ENCODE measurements around the gene HTR1B.

Gene HTR1B

DNA sequence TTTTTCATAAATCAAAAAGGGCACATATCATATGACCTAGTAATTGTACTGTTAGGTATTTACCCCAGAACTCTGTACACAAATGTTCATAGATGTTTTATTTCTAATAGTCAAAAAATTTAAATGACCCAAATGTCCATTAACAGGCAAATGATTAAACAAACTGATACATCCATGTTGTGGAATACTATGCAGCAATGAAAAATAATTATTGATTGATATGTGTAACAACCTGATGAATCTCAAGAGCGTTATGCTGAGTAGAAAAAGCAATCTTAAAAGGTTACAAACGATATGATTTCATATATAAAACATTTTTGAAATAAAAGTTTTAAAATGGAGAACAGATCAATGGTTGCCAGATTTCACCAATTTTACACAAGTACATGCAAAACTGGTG lies 18.1 kb downstream of the HTR1B start:
- Histone ChIP-seq H3K4me1 (no peaks in the 10 kb centered on the region), H3K4me2 (ENCODE audit: low read length) (no peak overlapping the region), H3K4me3 (ENCODE audit: low read depth, low read length) (no peak overlapping the region), H3K79me2 (no peaks in the 10 kb centered on the region), H3K27ac (no peak overlapping the region), H3K9ac (no peak overlapping the region), H2AFZ (no peak overlapping the region), H3K9me3 (ENCODE audit: control insufficient read depth, low read length) (no peaks in the 10 kb centered on the region), H3K36me3 (ENCODE audit: control insufficient read depth, insufficient read depth, low read length) (no peaks in the 10 kb centered on the region), H3K27me3 (ENCODE audit: control insufficient read depth, insufficient read depth, low read length) (no peaks in the 10 kb centered on the region)
- TF ChIP-seq, protein P1, sequence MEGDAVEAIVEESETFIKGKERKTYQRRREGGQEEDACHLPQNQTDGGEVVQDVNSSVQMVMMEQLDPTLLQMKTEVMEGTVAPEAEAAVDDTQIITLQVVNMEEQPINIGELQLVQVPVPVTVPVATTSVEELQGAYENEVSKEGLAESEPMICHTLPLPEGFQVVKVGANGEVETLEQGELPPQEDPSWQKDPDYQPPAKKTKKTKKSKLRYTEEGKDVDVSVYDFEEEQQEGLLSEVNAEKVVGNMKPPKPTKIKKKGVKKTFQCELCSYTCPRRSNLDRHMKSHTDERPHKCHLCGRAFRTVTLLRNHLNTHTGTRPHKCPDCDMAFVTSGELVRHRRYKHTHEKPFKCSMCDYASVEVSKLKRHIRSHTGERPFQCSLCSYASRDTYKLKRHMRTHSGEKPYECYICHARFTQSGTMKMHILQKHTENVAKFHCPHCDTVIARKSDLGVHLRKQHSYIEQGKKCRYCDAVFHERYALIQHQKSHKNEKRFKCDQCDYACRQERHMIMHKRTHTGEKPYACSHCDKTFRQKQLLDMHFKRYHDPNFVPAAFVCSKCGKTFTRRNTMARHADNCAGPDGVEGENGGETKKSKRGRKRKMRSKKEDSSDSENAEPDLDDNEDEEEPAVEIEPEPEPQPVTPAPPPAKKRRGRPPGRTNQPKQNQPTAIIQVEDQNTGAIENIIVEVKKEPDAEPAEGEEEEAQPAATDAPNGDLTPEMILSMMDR (IDR thresholded peaks at IDR 0.05) = no peak

DNA sequence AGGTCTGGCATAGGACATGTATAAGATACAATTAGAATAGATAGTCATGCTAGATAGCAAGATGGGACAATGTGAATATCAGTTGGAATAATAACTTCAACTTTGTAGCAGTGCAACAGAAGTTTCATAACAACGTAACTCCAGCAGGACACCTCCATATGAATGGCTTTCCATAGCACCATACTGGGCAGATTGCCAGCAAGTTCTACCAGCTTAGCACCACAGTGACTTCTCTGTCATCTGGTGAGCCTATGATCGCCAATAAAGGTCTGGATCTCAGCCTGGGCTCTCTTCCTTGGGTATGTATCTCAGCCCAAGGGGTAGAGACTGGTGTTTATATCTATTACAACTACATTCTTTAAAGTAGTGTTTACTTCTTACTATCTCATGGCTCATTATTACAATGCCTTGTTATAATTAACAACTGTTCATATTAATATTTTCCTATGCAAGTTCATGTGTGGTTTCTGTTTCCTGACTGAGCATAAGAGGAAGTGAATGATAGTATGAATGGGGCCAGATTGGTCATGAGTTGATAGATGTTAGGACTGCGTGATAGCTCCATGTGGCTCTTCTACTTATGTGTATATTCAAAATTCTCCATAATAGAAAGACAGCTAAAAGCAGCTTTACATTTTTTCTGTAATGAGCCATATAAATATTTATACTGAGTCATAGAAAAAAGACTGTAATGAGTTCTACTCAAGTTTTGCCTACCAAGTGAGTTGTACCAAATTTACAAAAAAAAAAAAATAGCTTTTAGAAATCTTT lies 22.9 kb downstream of the HTR1B start:
- Histone ChIP-seq H3K9ac (no peak overlapping the region), H3K4me1 (no peaks in the 10 kb centered on the region), H3K9me3 (ENCODE audit: control insufficient read depth, low read length) (no peaks in the 10 kb centered on the region), H3K27ac (no peak overlapping the region), H3K4me2 (ENCODE audit: low read length) (no peak overlapping the region), H3K36me3 (ENCODE audit: control insufficient read depth, insufficient read depth, low read length) (no peaks in the 10 kb centered on the region), H3K79me2 (no peaks in the 10 kb centered on the region), H3K27me3 (ENCODE audit: control insufficient read depth, insufficient read depth, low read length) (no peaks in the 10 kb centered on the region), H3K4me3 (ENCODE audit: low read depth, low read length) (no peak overlapping the region), H2AFZ (no peak overlapping the region)
- TF ChIP-seq, protein P1 (IDR thresholded peaks at IDR 0.05) = no peak

DNA sequence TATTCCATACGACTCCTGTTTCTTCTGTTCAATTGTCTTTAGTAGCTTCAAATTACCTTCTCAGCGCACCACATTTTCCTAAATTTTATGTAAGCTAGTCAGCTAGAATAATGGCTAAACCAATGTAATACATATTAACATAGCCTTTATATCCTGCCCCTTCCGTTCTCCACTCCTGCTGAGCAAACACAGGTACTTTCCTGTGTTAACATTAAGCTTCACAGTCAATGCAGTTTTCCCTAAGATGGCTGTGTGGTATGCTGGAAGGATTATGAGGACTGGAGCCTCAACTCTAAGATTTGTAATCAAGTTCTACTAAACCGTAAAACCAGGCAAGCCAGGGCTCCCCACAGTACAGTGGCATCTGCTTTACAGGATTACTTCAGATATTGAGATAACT lies 29.4 kb downstream of the HTR1B start:
- no peak overlapping the region for H3K4me3 ChIP-seq (ENCODE audit: low read depth, low read length)
- no peaks in the 10 kb centered on the region for H3K9me3 ChIP-seq (ENCODE audit: control insufficient read depth, low read length)
- H2AFZ ChIP-seq = no peak overlapping the region
- H3K79me2 ChIP-seq = no peaks in the 10 kb centered on the region
- no peak overlapping the region for H3K4me2 ChIP-seq (ENCODE audit: low read length)
- no peak overlapping the region for H3K9ac ChIP-seq
- H3K27ac ChIP-seq = no peak overlapping the region
- no peaks in the 10 kb centered on the region for H3K36me3 ChIP-seq (ENCODE audit: control insufficient read depth, insufficient read depth, low read length)
- no peaks in the 10 kb centered on the region for H3K27me3 ChIP-seq (ENCODE audit: control insufficient read depth, insufficient read depth, low read length)
- H3K4me1 ChIP-seq = no peaks in the 10 kb centered on the region
- TF ChIP-seq, protein P1 (IDR thresholded peaks at IDR 0.05) = no peak

DNA sequence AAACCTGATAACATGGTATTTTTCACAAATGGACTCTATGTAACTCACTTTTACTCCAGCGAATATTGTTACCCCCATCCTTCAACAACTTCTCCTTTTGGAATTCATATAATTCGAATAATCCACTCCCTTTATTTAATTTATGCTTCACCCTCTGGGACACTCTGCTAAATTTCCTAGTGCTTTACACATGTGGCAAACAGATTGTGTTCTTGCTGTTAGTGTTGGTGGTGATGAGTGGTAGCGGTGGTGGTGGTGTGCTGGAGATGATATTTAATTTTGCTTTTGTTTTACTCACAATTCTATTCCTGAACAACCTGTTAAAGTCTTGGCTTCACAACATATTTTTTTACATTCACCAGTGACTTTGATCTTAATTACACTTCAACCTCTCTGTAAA lies 32.8 kb downstream of the HTR1B start:
- Histone ChIP-seq H3K36me3 (ENCODE audit: control insufficient read depth, insufficient read depth, low read length) (no peaks in the 10 kb centered on the region), H3K4me1 (no peaks in the 10 kb centered on the region), H3K79me2 (no peaks in the 10 kb centered on the region), H3K4me3 (ENCODE audit: low read depth, low read length) (no peak overlapping the region), H3K9ac (no peak overlapping the region), H3K4me2 (ENCODE audit: low read length) (no peak overlapping the region), H3K27me3 (ENCODE audit: control insufficient read depth, insufficient read depth, low read length) (no peaks in the 10 kb centered on the region), H3K27ac (no peak overlapping the region), H2AFZ (no peak overlapping the region), H3K9me3 (ENCODE audit: control insufficient read depth, low read length) (no peaks in the 10 kb centered on the region)
- TF ChIP-seq, protein P1 (IDR thresholded peaks at IDR 0.05) = no peak

DNA sequence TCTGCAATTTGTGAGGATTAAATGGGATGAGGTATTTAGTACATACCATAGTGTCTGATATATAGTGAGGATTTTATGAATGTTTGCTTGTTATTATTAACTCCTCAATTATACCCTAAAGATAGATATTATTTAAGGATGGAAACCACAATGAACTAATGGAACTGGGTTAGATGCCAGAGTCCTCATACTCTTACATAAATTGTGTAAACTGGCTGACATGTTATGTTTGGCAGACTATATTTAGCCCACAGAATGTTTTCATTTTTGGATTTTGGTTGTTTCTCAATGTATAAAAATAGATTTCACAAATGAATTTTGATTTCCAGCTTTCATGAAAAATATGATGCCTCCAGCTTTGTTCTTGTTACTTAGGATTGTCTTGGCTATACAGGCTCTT lies 37.6 kb downstream of the HTR1B start:
- TF ChIP-seq, protein P1 (IDR thresholded peaks at IDR 0.05) = no peak
- no peaks in the 10 kb centered on the region for H3K79me2 ChIP-seq
- H2AFZ ChIP-seq = no peak overlapping the region
- no peaks in the 10 kb centered on the region for H3K4me1 ChIP-seq
- no peaks in the 10 kb centered on the region for H3K9me3 ChIP-seq (ENCODE audit: control insufficient read depth, low read length)
- H3K36me3 ChIP-seq (ENCODE audit: control insufficient read depth, insufficient read depth, low read length) = no peaks in the 10 kb centered on the region
- H3K27ac ChIP-seq = no peak overlapping the region
- no peak overlapping the region for H3K4me3 ChIP-seq (ENCODE audit: low read depth, low read length)
- no peaks in the 10 kb centered on the region for H3K27me3 ChIP-seq (ENCODE audit: control insufficient read depth, insufficient read depth, low read length)
- H3K9ac ChIP-seq = no peak overlapping the region
- H3K4me2 ChIP-seq (ENCODE audit: low read length) = no peak overlapping the region
